ENCODE results near the gene PLEKHJ1.
"Not testable (repeated sequence)": the region's sequence is repeated elsewhere in the genome, so short reads cannot be mapped to it uniquely, and the experiment has no call there.

PLEKHJ1 gene, protein sequence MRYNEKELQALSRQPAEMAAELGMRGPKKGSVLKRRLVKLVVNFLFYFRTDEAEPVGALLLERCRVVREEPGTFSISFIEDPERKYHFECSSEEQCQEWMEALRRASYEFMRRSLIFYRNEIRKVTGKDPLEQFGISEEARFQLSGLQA

DNA sequence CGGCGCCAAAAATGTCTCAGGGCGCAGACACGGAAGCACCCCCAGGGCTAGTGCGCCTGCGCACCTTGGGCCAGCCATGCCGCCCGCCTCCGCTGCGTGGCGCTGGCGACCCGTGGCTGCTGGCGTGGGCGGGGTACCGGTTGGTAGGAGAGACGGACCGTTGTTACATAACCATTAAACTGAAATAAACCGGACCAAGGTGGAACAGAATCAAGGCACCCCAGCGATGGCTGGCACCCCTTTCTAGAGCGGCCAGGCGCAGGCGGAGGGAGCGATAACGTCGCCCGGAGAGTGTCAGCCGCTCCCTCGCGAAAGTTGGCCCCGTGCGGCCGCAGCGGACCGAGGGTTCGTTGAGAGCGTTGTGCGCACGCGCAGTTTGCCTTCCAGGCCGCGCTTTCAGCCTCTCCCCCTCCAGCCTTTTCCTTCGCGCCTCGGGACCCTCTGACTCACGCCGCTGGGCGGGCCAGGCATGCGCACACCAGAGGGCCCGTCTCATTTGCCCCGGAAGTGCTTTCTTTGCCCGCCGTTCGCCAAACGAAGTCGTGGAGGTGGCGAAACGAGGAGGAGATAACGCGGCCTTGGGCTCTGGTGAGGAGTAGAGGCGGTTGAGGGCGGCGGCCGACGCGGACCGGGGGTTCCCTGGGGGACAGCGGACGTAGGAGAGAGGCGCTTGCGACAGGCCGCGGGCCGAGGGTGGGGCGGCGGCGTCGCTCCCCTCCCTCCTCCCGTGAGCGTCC is at the start of gene PLEKHJ1, which contains the start of gene SF3A2:
Gene PLEKHJ1, minus strand, starts transcription at position 16 of the 737 bp plus-strand sequence. CDS start 81 bp downstream, outside the sequence.
Gene SF3A2, plus strand, starts transcription at position 511 of the 737 bp plus-strand sequence. CDS start 6,595 bp downstream, outside the sequence.
- peak; percentile 98 for DNase-seq (ENCODE audit: extremely low spot score)
- CTCF ChIA-PET, result interaction anchor here (0.6 to 2.9 kb wide), 5 partner anchors 38 to 147 kb away, joined by 3 to 12 read pairs (median 4); no protein-coding TSS in a partner anchor
- POLR2A ChIA-PET, result interaction anchor here (1.3 to 3.3 kb wide), 5 partner anchors 34 to 85 kb away, joined by 4 to 18 read pairs (median 6); partner anchors contain the start of gene AP3D1
- TF ChIP-seq ELF4 (IDR thresholded peaks at IDR 0.05) (peak; percentile 54; the same call in 1 of the 2 replicates), SP1 (IDR thresholded peaks at IDR 0.05) (no peak), L3MBTL2 (conservative IDR thresholded peaks at IDR 0.05) (peak; percentile 99)

- CTCF ChIA-PET, result no interaction called here
- DNase-seq (ENCODE audit: extremely low spot score), result no peak
- POLR2A ChIA-PET, result no interaction called here
- no peak for TF ChIP-seq L3MBTL2 (conservative IDR thresholded peaks at IDR 0.05)
- no peak for TF ChIP-seq SUZ12 (IDR thresholded peaks at IDR 0.05)
- TF ChIP-seq ZNF384 (IDR thresholded peaks at IDR 0.05), result peak; percentile 77
Measured at GRCh38 chr19:2283835-2284507, 47.8 kb upstream of the PLEKHJ1 start.

- DNase-seq (ENCODE audit: extremely low spot score), result no peak
Measured at GRCh38 chr19:2282862-2283237, 46.7 kb upstream of the PLEKHJ1 start.

DNA sequence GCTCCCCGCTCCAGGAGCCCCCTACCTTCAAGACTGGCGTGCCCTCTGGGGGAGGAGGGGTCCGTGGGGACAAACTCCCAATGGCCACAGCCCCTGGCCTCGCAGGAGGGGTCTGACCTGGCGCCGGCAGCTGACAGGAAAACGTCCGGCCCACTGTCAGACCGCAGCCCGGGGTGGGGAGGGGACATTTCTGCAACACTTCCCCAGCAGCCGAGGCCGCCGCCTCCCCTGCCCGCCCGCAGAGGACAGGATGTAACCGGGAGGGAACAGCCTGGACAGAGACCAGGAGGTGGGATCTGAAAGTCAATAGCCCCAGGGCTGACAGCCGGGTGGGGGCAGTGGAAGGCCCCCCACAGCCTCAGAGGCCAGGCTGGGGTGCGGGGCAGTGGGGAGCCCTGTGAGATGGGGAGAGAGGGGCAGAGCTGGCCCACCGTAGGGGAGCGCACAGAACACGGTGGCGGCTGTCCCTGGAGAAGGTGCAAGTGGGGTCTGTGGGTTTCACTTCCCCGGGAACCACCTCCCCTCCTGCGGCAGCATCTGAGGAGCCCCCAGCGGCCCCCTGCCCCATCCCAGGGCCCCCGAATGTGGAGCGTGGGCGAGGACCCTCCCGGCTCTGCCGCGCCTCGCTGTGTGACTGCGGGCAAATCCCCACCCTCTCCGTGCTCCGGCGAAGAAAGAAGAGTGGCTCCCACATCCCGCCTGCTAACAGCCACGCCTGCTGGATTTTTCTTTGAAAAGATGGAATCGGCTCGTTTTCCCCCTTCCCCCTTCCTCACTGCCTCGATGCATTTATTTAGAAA is 46.1 kb upstream of the PLEKHJ1 start, which contains the start of gene PEAK3:
Gene PEAK3, minus strand, starts transcription at position 114 of the 800 bp plus-strand sequence. CDS start 1,244 bp downstream, outside the sequence.
- POLR2A ChIA-PET, result no interaction called here
- no peak for DNase-seq (ENCODE audit: extremely low spot score)

More at GRCh38 chr19:2282862-2283237, 46.7 kb upstream of the PLEKHJ1 start:
- TF ChIP-seq PKNOX1 (IDR thresholded peaks at IDR 0.05), result no peak
- CTCF ChIA-PET, result no interaction called here
- POLR2A ChIA-PET, result no interaction called here

DNA sequence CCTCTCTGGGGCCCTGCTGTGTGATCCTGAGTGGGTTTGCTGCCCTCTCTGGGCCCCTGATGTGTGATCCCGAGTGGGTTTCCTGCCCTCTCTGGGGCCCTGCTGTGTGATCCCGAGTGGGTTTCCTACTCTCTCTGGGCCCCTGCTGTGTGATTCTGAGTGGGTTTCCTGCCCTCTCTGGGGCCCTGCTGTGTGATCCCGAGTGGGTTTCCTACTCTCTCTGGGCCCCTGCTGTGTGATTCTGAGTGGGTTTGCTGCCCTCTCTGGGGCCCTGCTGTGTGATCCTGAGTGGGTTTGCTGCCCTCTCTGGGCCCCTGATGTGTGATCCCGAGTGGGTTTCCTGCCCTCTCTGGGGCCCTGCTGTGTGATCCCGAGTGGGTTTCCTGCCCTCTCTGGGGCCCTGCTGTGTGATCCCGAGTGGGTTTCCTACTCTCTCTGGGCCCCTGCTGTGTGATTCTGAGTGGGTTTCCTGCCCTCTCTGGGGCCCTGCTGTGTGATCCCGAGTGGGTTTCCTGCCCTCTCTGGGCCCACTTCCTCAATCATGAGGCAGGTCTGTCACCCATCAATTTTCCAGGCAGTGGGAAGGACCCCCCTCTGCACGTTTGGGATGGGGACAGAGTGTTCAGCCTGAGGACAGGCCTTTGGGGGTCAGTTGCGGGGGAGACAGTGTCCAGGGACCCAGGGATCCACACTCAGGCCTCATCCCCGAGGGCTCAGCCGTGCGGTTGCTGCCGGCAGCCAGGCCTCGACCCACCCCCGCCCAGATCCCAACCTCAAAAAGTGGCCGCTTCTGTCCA is 45.3 kb upstream of the PLEKHJ1 start:
- POLR2A ChIA-PET; CTCF ChIA-PET; DNase-seq (ENCODE audit: extremely low spot score): not testable (repeated sequence)

More for the DNA sequence above, 46.1 kb upstream of the PLEKHJ1 start, which contains the start of gene PEAK3:
- TF ChIP-seq SUZ12 (IDR thresholded peaks at IDR 0.05) (no peak), ZNF384 (IDR thresholded peaks at IDR 0.05) (no peak), SP1 (IDR thresholded peaks at IDR 0.05) (no peak), HDGF (IDR thresholded peaks at IDR 0.05; ENCODE audit: borderline replicate concordance) (no peak), BHLHE40 (IDR thresholded peaks at IDR 0.05; ENCODE audit: borderline replicate concordance) (no peak), ELF4 (IDR thresholded peaks at IDR 0.05) (no peak), FOXM1 (IDR thresholded peaks at IDR 0.05; ENCODE audit: borderline replicate concordance) (no peak), FOXK2 (IDR thresholded peaks at IDR 0.05) (no peak), LEF1 (IDR thresholded peaks at IDR 0.05; ENCODE audit: borderline replicate concordance) (no peak), ARNT (IDR thresholded peaks at IDR 0.05) (no peak), NFRKB (IDR thresholded peaks at IDR 0.05) (no peak)
- CTCF ChIA-PET, result no interaction called here

DNA sequence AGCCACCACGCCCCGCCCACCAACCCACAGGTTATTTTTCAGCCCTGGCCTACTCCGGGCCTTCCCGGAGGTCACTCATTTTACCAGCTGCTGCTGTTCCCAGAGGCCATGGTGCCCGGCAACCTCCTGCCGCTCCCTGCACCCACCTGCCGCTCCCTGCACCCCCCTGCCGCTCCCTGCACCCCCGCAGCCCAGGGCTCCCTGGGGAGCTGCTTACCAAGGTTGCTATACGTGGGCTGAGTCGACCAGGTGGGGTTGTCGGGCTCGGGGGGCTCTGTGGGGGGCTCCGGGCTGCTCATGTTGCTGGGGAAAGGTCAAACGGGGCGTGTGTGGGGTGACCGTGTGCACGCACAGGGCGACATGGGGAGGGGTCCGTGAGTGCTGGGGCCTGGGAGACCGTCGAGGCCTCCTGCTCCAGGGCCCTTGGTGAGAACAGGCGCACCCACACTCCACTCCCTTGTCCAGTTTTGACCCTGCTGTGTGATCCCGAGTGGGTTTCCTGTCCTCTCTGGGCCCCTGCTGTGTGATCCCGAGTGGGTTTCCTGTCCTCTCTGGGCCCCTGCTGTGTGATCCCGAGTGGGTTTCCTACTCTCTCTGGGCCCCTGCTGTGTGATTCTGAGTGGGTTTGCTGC is 44.6 kb upstream of the PLEKHJ1 start:
- no peak for TF ChIP-seq ZNF384 (IDR thresholded peaks at IDR 0.05)
- TF ChIP-seq BHLHE40 (IDR thresholded peaks at IDR 0.05; ENCODE audit: borderline replicate concordance), result no peak
- TF ChIP-seq NFRKB (IDR thresholded peaks at IDR 0.05), result no peak
- no peak for TF ChIP-seq TARDBP (IDR thresholded peaks at IDR 0.05)
- TF ChIP-seq FOXM1 (IDR thresholded peaks at IDR 0.05; ENCODE audit: borderline replicate concordance), result no peak
- POLR2A ChIA-PET, result interaction anchor here (1.0 kb wide), 1 partner anchor 195 kb away, joined by 3 read pairs; the partner anchor contains the start of gene GADD45B
- CTCF ChIA-PET, result no interaction called here
- no peak for DNase-seq (ENCODE audit: extremely low spot score)

- TF ChIP-seq LEF1 (IDR thresholded peaks at IDR 0.05; ENCODE audit: borderline replicate concordance) (no peak), FOXK2 (IDR thresholded peaks at IDR 0.05) (no peak), TARDBP (IDR thresholded peaks at IDR 0.05) (no peak), PKNOX1 (IDR thresholded peaks at IDR 0.05) (no peak), ARNT (IDR thresholded peaks at IDR 0.05) (no peak)
- CTCF ChIA-PET, result no interaction called here
- no peak for DNase-seq (ENCODE audit: extremely low spot score)
- POLR2A ChIA-PET, result no interaction called here
Measured at GRCh38 chr19:2278459-2279158, 42.5 kb upstream of the PLEKHJ1 start.
